CD4-positive, alpha-beta memory T cell (primary cell): ENCODE results near the gene GDPGP1. TPM values are rescaled to one million over a fixed set of nuclear protein-coding genes. Genes with fewer than 3 reads are reported as not detected.
"Not testable (repeated sequence)": the region's sequence is repeated elsewhere in the genome, so short reads cannot be mapped to it uniquely, and the experiment has no call there.

ENCODE experiments used
- CTCF ChIA-PET: fragments of 350-600 bp; sonication (Branson Sonifier 250); formaldehyde crosslinking; loops from one replicate; lab custom pipeline; 2021; ENCODE audit warnings: inconsistent platforms; ENCODE audit not compliant: partially characterized antibody; lab: Charles Lee
- POLR2A ChIA-PET: fragments of 350-600 bp; sonication (Branson Sonifier 250); formaldehyde crosslinking; loops from one replicate; lab custom pipeline; 2021; ENCODE audit not compliant: partially characterized antibody; lab: Charles Lee
- DNase-seq, 5 donors: peaks; one replicate each; pipeline versions ENCODE4 v3.0.0 to v3.0.0-alpha.2; 2020 to 2022; ENCODE audit warnings: mixed read lengths in 1 of 5
- H3K27ac ChIP-seq: one replicate; pipeline ENCODE4 v1.7.0; 2013; ENCODE audit warnings: low read depth, low read length
- H3K27me3 ChIP-seq: 2 replicates; pipeline ENCODE4 v1.7.0; 2013; ENCODE audit warnings: mild to moderate bottlenecking, low read length, moderate library complexity; ENCODE audit not compliant: insufficient read depth
- H3K36me3 ChIP-seq: 2 replicates; pipeline ENCODE4 v1.7.0; 2013; ENCODE audit warnings: mild to moderate bottlenecking, low read length, moderate library complexity; ENCODE audit not compliant: insufficient read depth
- H3K4me1 ChIP-seq: 2 replicates; pipeline ENCODE4 v1.7.0; 2013; ENCODE audit warnings: mild to moderate bottlenecking, low read length, moderate library complexity; ENCODE audit not compliant: insufficient read depth
- H3K4me3 ChIP-seq, 2 donors: one replicate each; pipeline ENCODE4 v1.7.0; 2013; ENCODE audit warnings: low read length in 2 of 2, mild to moderate bottlenecking in 1 of 2
- H3K9me3 ChIP-seq, 2 donors: one replicate each; pipeline ENCODE4 v1.7.0; 2013; ENCODE audit warnings: low read length in 2 of 2, control low read depth in 1 of 2; ENCODE audit not compliant: control insufficient read depth in 1 of 2
- H3K27ac Mint-ChIP-seq, 7 donors: one replicate each; pipeline ENCODE4 v1.8.0; 2020 to 2021; ENCODE audit warnings: mixed read lengths in 7 of 7, mild to moderate bottlenecking in 6 of 7, inconsistent platforms in 3 of 7, moderate library complexity in 3 of 7
- H3K27me3 Mint-ChIP-seq, 2 donors: one replicate each; pipeline ENCODE4 v1.8.0; 2020 to 2021; ENCODE audit warnings: mixed read lengths in 2 of 2
- H3K36me3 Mint-ChIP-seq, 2 donors: one replicate each; pipeline ENCODE4 v1.8.0; 2020 to 2021; ENCODE audit warnings: mixed read lengths in 2 of 2, inconsistent platforms in 1 of 2, mild to moderate bottlenecking in 1 of 2
- H3K4me1 Mint-ChIP-seq, 4 donors: one replicate each; pipeline ENCODE4 v1.8.0; 2020 to 2021; ENCODE audit warnings: mixed read lengths in 4 of 4, mild to moderate bottlenecking in 1 of 4
- H3K4me3 Mint-ChIP-seq, 8 donors: one replicate each; pipeline ENCODE4 v1.8.0; 2020 to 2021; ENCODE audit warnings: mixed read lengths in 8 of 8, mild to moderate bottlenecking in 7 of 8, moderate library complexity in 6 of 8, inconsistent platforms in 3 of 8
- H3K9me3 Mint-ChIP-seq, 8 donors: one replicate each; pipeline ENCODE4 v1.8.0; 2020 to 2021; ENCODE audit warnings: mixed read lengths in 8 of 8, mild to moderate bottlenecking in 5 of 8, inconsistent platforms in 3 of 8, moderate library complexity in 1 of 8
- intact Hi-C: fragments of 100-400 bp; cut with micrococcal nuclease; formaldehyde crosslinking; loops from one replicate; pipeline ENCODE4 v1.15.1; 2023
- polyA plus RNA-seq, 2 donors: library from polyadenylated mRNA; unstranded; fragments of 300-500 nt; fragmentation: Illumina TruSeq; gene quantifications; one replicate each; pipeline ENCODE4 v1.2.3, GENCODE V29; 2021
- total RNA-seq, 2 experiments: library from RNA; stranded (reverse); gene quantifications; one replicate each; pipeline ENCODE4 v1.2.3, GENCODE V29; 2021

GDPGP1 gene
- total and polyA plus RNA-seq, 4 experiments from 2014 or later, result 0.58 to 15.0 (median 6.0) TPM

DNA sequence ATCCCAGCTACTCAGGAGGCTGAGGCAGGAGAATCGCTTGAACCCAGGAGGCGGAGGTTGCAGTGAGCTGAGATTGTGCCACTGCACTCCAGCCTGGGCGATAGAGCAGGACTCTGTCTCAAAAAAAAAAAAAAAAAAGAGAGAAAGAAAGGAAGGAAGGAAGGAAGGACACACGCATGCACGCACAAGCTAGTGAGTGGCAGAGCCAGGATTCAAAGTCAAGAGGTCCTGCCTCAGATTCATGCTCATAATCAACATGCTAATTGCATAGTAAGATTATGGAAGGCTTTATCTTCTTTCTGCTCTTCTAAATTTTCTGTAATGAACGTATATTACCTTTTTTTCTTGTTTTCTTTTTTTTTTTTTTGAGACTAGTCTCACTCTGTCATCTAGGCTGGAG lies 26.7 kb downstream of the GDPGP1 start:
- H3K27ac Mint-ChIP-seq, H3K27ac ChIP-seq, H3K27me3 Mint-ChIP-seq, DNase-seq, intact Hi-C loops, H3K4me3 Mint-ChIP-seq, H3K9me3 Mint-ChIP-seq, H3K36me3 Mint-ChIP-seq, H3K36me3 ChIP-seq, H3K4me3 ChIP-seq, H3K4me1 ChIP-seq, H3K9me3 ChIP-seq, H3K27me3 ChIP-seq: not testable (repeated sequence)
- ChIA-PET POLR2A (interaction anchor here (0.9 kb wide), 1 partner anchor 25 kb away, joined by 4 read pairs; no protein-coding TSS in a partner anchor), CTCF (interaction anchor here (0.7 kb wide), 1 partner anchor 674 kb away, joined by 3 read pairs; the partner anchor contains the start of gene UNC45A)
- H3K4me1 Mint-ChIP-seq, result peaks cover 4 to 19% (median 10%) of the 10 kb centered on the region in 4 donors

DNA sequence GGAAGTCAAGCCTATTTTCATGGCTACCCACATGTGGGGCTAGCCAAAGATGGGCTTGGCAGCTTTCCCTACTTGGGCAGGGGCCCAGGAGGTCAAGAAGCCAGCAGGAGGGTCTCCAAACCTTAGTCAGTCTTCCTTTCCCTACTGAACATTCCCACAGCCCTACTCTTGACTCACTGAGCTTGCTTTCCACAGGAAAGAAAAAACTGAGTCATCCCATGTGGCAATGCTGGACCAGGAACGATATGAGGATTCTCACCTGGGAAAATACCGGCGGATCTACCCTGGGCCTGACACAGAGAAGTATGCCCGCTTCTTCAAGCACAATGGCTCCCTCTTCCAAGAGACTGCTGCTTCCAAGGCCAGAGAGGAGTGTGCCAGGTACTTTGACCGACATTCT lies 27.8 kb downstream of the GDPGP1 start:
- ChIA-PET POLR2A (no interaction called here), CTCF (interaction anchor here (0.9 to 1.7 kb wide), 2 partner anchors 13 to 24 kb away, joined by 3 to 5 read pairs; no protein-coding TSS in a partner anchor)
- peaks cover 0 to 15% of the 10 kb centered on the region in 2 donors for H3K36me3 Mint-ChIP-seq
- H3K4me1 Mint-ChIP-seq, result peaks cover 5 to 29% (median 16%) of the 10 kb centered on the region in 4 donors
- H3K27ac ChIP-seq, result no peak overlapping the region
- H3K27ac Mint-ChIP-seq, result no peak overlapping the region
- H3K36me3 ChIP-seq, result no peaks in the 10 kb centered on the region
- no peak for DNase-seq
- H3K9me3 ChIP-seq, result no peaks in the 10 kb centered on the region
- H3K27me3 ChIP-seq, result no peaks in the 10 kb centered on the region
- no peak overlapping the region for H3K4me3 ChIP-seq
- intact Hi-C loops, result no loop called here
- peaks cover 14% of the 10 kb centered on the region for H3K4me1 ChIP-seq
- H3K27me3 Mint-ChIP-seq, result no peaks in the 10 kb centered on the region
- H3K4me3 Mint-ChIP-seq, result no peak overlapping the region
- no peaks in the 10 kb centered on the region for H3K9me3 Mint-ChIP-seq

DNA sequence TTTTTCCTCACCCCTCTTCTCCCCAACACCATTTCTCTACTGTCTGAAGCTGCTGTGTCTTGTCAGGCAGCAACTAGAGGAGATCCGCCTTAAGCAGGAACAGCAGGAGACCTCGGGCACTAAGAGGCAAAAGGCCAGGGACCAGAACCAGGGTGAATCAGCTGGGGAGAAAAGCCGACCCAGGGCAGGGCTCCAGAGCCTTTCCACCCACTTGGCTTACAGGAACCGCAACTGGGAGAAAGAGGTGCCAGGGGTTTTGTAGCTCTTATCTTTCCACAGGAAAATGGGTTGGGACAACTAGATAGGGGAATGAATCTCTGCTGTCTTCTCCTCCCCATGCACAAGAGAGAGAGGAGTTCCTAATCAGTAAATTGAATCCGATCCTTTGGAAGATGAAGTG lies 28.4 kb downstream of the GDPGP1 start:
- ChIA-PET CTCF (interaction anchor here (0.9 to 1.7 kb wide), 2 partner anchors 14 to 23 kb away, joined by 3 to 5 read pairs; no protein-coding TSS in a partner anchor), POLR2A (no interaction called here)
- Mint-ChIP-seq H3K4me1 (peaks cover 9 to 36% (median 20%) of the 10 kb centered on the region in 4 donors), H3K9me3 (no peaks in the 10 kb centered on the region), H3K27me3 (no peaks in the 10 kb centered on the region), H3K36me3 (peaks cover 0 to 19% of the 10 kb centered on the region in 2 donors), H3K4me3 (peak overlapping the region in 1 of 8 donors; percentile 33), H3K27ac (peak overlapping the region in 3 of 7 donors; percentile 32 to 71 (median 64))
- H3K4me3 ChIP-seq, result no peak overlapping the region
- H3K27ac ChIP-seq, result no peak overlapping the region
- no peaks in the 10 kb centered on the region for H3K27me3 ChIP-seq
- DNase-seq, result no peak
- intact Hi-C loops, result no loop called here
- peaks cover 20% of the 10 kb centered on the region for H3K4me1 ChIP-seq
- H3K9me3 ChIP-seq, result no peaks in the 10 kb centered on the region
- no peaks in the 10 kb centered on the region for H3K36me3 ChIP-seq

DNA sequence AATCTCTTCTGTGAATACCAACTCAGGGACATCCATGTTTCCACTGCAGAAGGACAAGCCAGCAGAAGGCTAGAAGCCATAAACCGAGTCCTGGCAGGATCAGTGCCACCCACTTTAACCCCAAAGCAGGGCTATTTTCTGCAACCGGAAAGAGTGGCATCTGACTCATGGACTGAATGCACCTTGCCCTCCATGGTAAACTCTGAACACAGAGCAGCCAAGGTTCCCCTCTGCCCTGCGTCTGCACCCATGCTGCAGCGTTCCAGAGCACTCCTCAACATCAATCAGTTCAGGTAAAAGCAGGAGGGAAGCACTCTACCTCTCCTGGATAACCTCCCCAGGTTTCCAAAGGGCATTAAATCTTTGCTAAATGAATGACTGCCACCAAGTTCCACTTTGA lies 30.7 kb downstream of the GDPGP1 start:
- Mint-ChIP-seq H3K9me3 (no peaks in the 10 kb centered on the region), H3K4me1 (peaks cover 20 to 55% (median 35%) of the 10 kb centered on the region in 4 donors), H3K4me3 (peak overlapping the region; percentile 93 to 99 (median 98)), H3K36me3 (peaks cover 10 to 33% of the 10 kb centered on the region in 2 donors), H3K27me3 (no peaks in the 10 kb centered on the region), H3K27ac (peak overlapping the region; percentile 98 to 100 (median 99))
- H3K4me3 ChIP-seq, result peak overlapping the region; percentile 66 to 97
- POLR2A ChIA-PET, result interaction anchor here (4.5 kb wide), 1 partner anchor 33 kb away, joined by 150 read pairs; the partner anchor contains the start of genes CIB1 and GDPGP1
- H3K27ac ChIP-seq, result peak overlapping the region; percentile 95
- DNase-seq, result peak in 3 of 5 donors; percentile 10 to 58 (median 12)
- H3K27me3 ChIP-seq, result no peaks in the 10 kb centered on the region
- peaks cover 37% of the 10 kb centered on the region for H3K4me1 ChIP-seq
- CTCF ChIA-PET, result no interaction called here
- intact Hi-C loops, result loop anchor here (1.0 kb wide), 2 partner anchors 30 to 63 kb away; partner anchors contain the start of genes GDPGP1 and SEMA4B
- H3K36me3 ChIP-seq, result peaks cover 7% of the 10 kb centered on the region
- no peaks in the 10 kb centered on the region for H3K9me3 ChIP-seq

DNA sequence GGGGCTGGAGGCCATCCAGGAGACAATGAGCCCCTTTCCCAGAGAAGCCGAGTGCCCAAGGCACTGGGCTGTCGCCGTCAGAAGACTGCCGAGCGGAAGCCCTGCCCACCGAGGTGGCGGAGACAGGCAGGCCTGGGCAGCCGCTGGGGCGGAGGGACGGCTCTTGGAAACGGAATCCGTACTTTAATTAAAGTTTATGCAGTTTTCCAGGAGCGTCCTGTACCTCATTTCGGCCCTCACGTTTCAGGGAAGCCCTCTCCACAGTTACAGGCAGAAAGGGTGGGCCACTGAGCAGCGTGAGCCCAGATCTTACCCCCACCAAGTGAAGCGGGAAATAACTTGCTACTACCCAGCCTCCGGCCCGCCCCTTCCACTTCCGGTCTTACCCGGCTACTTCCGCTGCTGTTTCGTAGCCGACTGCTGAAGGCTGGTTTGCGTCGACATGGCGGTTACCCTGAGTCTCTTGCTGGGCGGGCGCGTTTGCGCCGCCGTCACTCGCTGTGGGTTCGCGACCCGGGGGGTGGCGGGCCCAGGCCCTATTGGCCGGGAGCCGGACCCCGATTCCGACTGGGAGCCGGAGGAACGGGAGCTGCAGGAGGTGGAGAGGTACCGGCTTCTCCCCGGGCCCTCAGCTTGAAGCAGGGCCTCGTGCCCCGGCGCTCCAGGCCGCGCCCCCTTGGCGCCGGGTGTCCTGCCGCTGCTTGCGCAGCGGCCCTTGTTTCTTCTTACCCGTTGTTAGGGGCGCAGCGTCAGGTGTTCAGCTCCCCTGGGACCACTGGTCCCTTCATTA lies 31.5 kb downstream of the GDPGP1 start, which contains the start of gene NGRN:
Gene NGRN (plus strand): TSS at position 402 of the 790 bp plus-strand sequence. CDS start 41 bp downstream, at position 443.
- no peaks in the 10 kb centered on the region for H3K27me3 ChIP-seq
- DNase-seq, result peak; percentile 92 to 95 (median 94)
- H3K4me1 ChIP-seq, result peaks cover 44% of the 10 kb centered on the region
- no peaks in the 10 kb centered on the region for H3K9me3 ChIP-seq
- CTCF ChIA-PET, result interaction anchor here (0.7 to 2.0 kb wide), 3 partner anchors 32 to 669 kb away, joined by 3 to 8 read pairs (median 3); partner anchors contain the start of genes CIB1, GDPGP1 and UNC45A
- peaks cover 11% of the 10 kb centered on the region for H3K36me3 ChIP-seq
- H3K4me3 ChIP-seq, result peak within 1 kb of the TSS; percentile 66 to 97
- H3K27ac ChIP-seq, result peak within 1 kb of the TSS; percentile 95
- POLR2A ChIA-PET, result interaction anchor here (0.6 to 4.5 kb wide), 23 partner anchors 8 to 670 kb away, joined by 3 to 150 read pairs (median 4); partner anchors contain the start of genes AP3S2, BLM, CIB1 and GDPGP1
- H3K27ac Mint-ChIP-seq, result peak within 1 kb of the TSS; percentile 98 to 100 (median 99)
- peak within 1 kb of the TSS; percentile 93 to 99 (median 98) for H3K4me3 Mint-ChIP-seq
- intact Hi-C loops, result loop anchor here (1.0 kb wide), 3 partner anchors 21 to 64 kb away; partner anchors contain the start of genes GDPGP1 and SEMA4B
- peaks cover 18 to 41% of the 10 kb centered on the region in 2 donors for H3K36me3 Mint-ChIP-seq
- no peaks in the 10 kb centered on the region for H3K27me3 Mint-ChIP-seq
- H3K4me1 Mint-ChIP-seq, result peaks cover 26 to 62% (median 42%) of the 10 kb centered on the region in 4 donors
- H3K9me3 Mint-ChIP-seq, result no peaks in the 10 kb centered on the region

DNA sequence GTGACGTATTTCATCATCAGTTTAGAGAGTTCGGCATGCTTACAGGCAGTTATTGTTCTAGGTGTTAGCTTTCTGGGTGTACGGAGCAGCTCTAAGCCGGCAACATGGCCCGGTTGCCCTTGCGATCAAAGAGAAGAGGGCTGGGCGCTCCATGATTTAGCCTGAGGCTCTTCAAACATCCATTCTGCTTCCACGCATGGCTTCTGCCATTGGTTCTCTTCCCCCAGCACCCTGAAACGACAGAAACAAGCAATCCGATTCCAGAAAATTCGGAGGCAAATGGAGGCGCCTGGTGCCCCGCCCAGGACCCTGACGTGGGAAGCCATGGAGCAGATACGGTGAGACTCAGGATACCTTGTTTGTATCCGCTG lies 32.0 kb downstream of the GDPGP1 start:
- H3K4me1 ChIP-seq, result peaks cover 50% of the 10 kb centered on the region
- H3K36me3 ChIP-seq, result peaks cover 16% of the 10 kb centered on the region
- peak overlapping the region; percentile 95 for H3K27ac ChIP-seq
- peak in 2 of 5 donors; percentile 62 to 71 for DNase-seq
- ChIA-PET CTCF (interaction anchor here (0.7 to 2.0 kb wide), 3 partner anchors 33 to 669 kb away, joined by 3 to 8 read pairs (median 3); partner anchors contain the start of genes CIB1, GDPGP1 and UNC45A), POLR2A (interaction anchor here (0.6 to 4.5 kb wide), 23 partner anchors 8 to 669 kb away, joined by 3 to 150 read pairs (median 4); partner anchors contain the start of genes AP3S2, BLM, CIB1 and GDPGP1)
- H3K9me3 Mint-ChIP-seq, result no peaks in the 10 kb centered on the region
- intact Hi-C loops, result loop anchor here (1.0 kb wide), 1 partner anchor 20 kb away; no protein-coding TSS in a partner anchor
- no peaks in the 10 kb centered on the region for H3K27me3 Mint-ChIP-seq
- peak overlapping the region; percentile 66 to 97 for H3K4me3 ChIP-seq
- no peaks in the 10 kb centered on the region for H3K9me3 ChIP-seq
- peak overlapping the region; percentile 98 to 100 (median 99) for H3K27ac Mint-ChIP-seq
- peaks cover 28 to 68% (median 46%) of the 10 kb centered on the region in 4 donors for H3K4me1 Mint-ChIP-seq
- peak overlapping the region; percentile 93 to 99 (median 98) for H3K4me3 Mint-ChIP-seq
- peaks cover 23 to 46% of the 10 kb centered on the region in 2 donors for H3K36me3 Mint-ChIP-seq
- no peaks in the 10 kb centered on the region for H3K27me3 ChIP-seq
